PFSK-1 (cell line): ENCODE data around the gene MAP4.

Source experiments
- FOXP2 ChIP-seq: optimal IDR thresholded peaks from 2 replicates; pipeline ENCODE3; 2011; ENCODE audit warnings: borderline replicate concordance, control low read depth, inconsistent platforms; ENCODE audit not compliant: insufficient read depth; ENCODE audit errors: extremely low read length, extremely low read depth
- POLR2AphosphoS5 ChIP-seq: IDR thresholded peaks from 2 replicates; pipeline ENCODE4 v1.6.1; 2012; ENCODE audit warnings: low read depth, mild to moderate bottlenecking, control low read depth, low read length, moderate library complexity
- SIN3A ChIP-seq: IDR thresholded peaks from 2 replicates; pipeline ENCODE4 v1.6.1; 2012; ENCODE audit warnings: mild to moderate bottlenecking, low read length, moderate library complexity, borderline replicate concordance; ENCODE audit not compliant: insufficient read depth
- TAF1 ChIP-seq: IDR thresholded peaks from 2 replicates; pipeline ENCODE4 v1.6.1; 2012; ENCODE audit warnings: low read length, control low read depth, borderline replicate concordance; ENCODE audit not compliant: insufficient read depth
- TF ChIP-seq, protein P1 (sequence below), 2 experiments: IDR thresholded peaks; 2 replicates each; pipeline versions ENCODE4 v1.6.1 to v1.8.0; 2011 to 2012; ENCODE audit warnings: low read depth in 2 of 2, low read length in 2 of 2, control low read depth in 1 of 2, inconsistent platforms in 1 of 2, mild to moderate bottlenecking in 1 of 2, moderate library complexity in 1 of 2; ENCODE audit not compliant: insufficient read depth in 1 of 2

DNA sequence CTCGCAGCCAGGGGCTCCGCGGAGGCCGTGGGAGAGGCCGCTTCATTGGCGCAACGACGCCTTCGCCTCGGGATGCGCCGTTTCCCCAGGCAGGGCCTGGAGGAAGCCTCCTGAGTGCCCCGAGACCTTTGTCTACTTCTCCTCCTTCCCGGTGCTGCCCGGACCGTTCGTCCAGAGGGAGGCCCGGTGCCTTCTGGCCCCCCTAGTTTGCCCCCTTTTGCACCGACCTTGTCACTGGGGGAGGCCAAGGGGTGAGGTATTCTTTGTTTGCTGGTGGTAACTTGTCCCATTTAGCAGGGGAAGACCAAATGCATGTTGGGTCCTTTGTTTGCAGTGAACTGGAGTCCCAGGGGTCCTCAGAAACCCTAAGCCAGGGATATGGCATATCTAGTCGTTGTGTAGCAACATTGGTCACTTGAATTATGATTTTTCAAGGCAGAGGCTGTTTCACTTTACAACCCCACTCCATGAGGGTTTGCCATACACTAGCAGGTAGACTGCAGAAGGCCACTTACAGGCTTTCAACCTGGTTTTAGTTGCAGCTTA is 212.7 kb downstream of the MAP4 start:
- TF ChIP-seq, protein P1, sequence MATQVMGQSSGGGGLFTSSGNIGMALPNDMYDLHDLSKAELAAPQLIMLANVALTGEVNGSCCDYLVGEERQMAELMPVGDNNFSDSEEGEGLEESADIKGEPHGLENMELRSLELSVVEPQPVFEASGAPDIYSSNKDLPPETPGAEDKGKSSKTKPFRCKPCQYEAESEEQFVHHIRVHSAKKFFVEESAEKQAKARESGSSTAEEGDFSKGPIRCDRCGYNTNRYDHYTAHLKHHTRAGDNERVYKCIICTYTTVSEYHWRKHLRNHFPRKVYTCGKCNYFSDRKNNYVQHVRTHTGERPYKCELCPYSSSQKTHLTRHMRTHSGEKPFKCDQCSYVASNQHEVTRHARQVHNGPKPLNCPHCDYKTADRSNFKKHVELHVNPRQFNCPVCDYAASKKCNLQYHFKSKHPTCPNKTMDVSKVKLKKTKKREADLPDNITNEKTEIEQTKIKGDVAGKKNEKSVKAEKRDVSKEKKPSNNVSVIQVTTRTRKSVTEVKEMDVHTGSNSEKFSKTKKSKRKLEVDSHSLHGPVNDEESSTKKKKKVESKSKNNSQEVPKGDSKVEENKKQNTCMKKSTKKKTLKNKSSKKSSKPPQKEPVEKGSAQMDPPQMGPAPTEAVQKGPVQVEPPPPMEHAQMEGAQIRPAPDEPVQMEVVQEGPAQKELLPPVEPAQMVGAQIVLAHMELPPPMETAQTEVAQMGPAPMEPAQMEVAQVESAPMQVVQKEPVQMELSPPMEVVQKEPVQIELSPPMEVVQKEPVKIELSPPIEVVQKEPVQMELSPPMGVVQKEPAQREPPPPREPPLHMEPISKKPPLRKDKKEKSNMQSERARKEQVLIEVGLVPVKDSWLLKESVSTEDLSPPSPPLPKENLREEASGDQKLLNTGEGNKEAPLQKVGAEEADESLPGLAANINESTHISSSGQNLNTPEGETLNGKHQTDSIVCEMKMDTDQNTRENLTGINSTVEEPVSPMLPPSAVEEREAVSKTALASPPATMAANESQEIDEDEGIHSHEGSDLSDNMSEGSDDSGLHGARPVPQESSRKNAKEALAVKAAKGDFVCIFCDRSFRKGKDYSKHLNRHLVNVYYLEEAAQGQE (IDR thresholded peaks at IDR 0.05; ENCODE audit: insufficient read depth in 1 of 2, low read depth in 2 of 2, low read length in 2 of 2) = no peak
- TF ChIP-seq POLR2AphosphoS5 (0 out of 2 replicates have a peak, but pooled peaks have one; percentile 3), TAF1 (no peak; the same call in 1 of the 2 replicates), FOXP2 (no peak), SIN3A (no peak)
